ENCODE data around the gene HIC2.

The HIC2 gene

GRCh38 chr22:21444701-21445436 lies 27.7 kb downstream of the HIC2 start:
- DNase-seq (ENCODE audit: low read depth), result no peak
- TF ChIP-seq, protein P1, sequence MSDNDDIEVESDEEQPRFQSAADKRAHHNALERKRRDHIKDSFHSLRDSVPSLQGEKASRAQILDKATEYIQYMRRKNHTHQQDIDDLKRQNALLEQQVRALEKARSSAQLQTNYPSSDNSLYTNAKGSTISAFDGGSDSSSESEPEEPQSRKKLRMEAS (IDR thresholded peaks at IDR 0.05; ENCODE audit: low read depth, low read length), result no peak
- no peak for TF ChIP-seq POLR2A (IDR thresholded peaks at IDR 0.05; ENCODE audit: extremely low read depth, insufficient read length)
- TF ChIP-seq, protein P2, sequence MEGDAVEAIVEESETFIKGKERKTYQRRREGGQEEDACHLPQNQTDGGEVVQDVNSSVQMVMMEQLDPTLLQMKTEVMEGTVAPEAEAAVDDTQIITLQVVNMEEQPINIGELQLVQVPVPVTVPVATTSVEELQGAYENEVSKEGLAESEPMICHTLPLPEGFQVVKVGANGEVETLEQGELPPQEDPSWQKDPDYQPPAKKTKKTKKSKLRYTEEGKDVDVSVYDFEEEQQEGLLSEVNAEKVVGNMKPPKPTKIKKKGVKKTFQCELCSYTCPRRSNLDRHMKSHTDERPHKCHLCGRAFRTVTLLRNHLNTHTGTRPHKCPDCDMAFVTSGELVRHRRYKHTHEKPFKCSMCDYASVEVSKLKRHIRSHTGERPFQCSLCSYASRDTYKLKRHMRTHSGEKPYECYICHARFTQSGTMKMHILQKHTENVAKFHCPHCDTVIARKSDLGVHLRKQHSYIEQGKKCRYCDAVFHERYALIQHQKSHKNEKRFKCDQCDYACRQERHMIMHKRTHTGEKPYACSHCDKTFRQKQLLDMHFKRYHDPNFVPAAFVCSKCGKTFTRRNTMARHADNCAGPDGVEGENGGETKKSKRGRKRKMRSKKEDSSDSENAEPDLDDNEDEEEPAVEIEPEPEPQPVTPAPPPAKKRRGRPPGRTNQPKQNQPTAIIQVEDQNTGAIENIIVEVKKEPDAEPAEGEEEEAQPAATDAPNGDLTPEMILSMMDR (IDR thresholded peaks at IDR 0.05; ENCODE audit: low read depth, low read length), result no peak
- no peak for TF ChIP-seq MYC (IDR thresholded peaks at IDR 0.05; ENCODE audit: low read depth, low read length)
- H3K4me3 ChIP-seq (ENCODE audit: low read depth, low read length), result no peak overlapping the region

DNA sequence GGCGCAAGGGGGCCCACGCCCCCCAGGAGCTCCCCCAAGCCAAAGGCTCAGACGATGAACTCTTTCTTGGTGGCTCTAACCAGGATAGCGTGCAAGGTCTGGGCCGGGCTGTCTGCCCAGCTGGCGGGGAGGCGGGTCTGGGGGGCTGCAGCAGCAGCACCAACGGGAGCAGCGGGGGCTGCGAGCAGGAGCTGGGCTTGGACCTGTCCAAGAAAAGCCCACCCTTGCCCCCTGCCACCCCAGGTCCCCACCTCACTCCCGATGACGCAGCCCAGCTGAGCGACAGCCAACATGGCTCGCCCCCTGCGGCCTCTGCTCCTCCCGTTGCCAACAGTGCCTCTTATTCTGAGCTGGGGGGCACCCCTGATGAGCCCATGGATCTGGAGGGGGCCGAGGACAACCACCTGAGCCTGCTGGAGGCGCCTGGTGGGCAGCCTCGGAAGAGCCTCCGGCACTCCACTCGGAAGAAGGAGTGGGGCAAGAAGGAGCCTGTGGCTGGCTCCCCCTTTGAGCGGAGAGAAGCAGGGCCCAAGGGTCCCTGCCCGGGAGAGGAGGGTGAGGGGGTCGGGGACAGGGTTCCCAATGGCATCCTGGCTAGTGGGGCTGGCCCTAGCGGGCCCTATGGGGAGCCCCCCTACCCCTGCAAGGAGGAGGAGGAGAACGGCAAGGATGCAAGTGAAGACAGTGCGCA lies 28.4 kb downstream of the HIC2 start:
- H3K4me3 ChIP-seq (ENCODE audit: low read depth, low read length), result no peak overlapping the region

GRCh38 chr22:21446128-21446826 lies 29.1 kb downstream of the HIC2 start:
- no peak for DNase-seq (ENCODE audit: low read depth)
- H3K4me3 ChIP-seq (ENCODE audit: low read depth, low read length), result no peak overlapping the region
- no peak for TF ChIP-seq POLR2A (IDR thresholded peaks at IDR 0.05; ENCODE audit: extremely low read depth, insufficient read length)

More for the DNA sequence above, 28.4 kb downstream of the HIC2 start:
- no peak for TF ChIP-seq POLR2A (IDR thresholded peaks at IDR 0.05; ENCODE audit: extremely low read depth, insufficient read length)
- TF ChIP-seq, protein P1 (IDR thresholded peaks at IDR 0.05; ENCODE audit: low read depth, low read length), result no peak
- no peak for TF ChIP-seq MYC (IDR thresholded peaks at IDR 0.05; ENCODE audit: low read depth, low read length)
- TF ChIP-seq, protein P2 (IDR thresholded peaks at IDR 0.05; ENCODE audit: low read depth, low read length), result no peak
- no peak for DNase-seq (ENCODE audit: low read depth)

DNA sequence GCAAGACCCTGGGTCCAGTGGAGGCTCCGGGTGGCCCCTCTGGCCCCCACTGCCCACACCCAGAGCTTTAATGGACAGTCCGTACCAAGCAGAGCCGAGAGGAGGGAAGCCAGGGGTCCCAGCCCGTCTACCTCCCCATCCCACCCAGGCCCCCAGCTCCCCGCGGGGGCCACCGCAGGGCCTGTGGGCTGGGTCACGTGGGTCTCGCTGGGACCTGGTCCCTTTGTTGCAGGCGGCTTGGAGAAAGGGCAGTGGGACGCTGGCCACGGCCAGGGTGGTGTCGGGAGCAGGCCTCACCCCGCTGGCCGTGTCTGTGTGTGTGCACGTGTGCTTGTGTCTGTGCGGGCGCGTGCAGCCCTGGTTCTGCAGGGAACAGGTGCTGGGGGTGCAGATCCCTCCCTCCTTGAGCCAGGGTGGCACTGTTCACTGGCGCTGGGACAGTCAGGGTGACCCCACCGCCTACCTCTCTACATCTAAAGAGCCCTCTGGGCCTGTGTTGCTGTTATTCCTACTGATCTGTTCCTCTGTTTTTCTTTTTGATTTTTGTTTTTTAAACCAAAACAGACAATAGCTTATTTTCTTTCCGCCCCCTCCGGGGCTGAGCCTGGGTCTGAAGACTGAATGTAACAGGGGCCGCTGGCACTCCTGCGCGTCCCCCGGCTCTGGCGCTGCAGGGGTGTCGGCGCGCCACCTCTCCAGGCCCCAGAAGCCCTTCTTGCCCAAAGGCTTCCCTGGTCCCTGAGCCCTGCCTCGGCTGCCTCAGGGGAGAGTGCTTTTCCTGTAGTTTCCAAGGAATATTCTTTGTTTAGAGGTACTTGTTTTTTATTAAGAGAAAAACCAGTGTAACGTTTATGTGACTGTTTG lies 29.9 kb downstream of the HIC2 start:
- H3K4me3 ChIP-seq (ENCODE audit: low read depth, low read length), result no peak overlapping the region
- no peak for DNase-seq (ENCODE audit: low read depth)

DNA sequence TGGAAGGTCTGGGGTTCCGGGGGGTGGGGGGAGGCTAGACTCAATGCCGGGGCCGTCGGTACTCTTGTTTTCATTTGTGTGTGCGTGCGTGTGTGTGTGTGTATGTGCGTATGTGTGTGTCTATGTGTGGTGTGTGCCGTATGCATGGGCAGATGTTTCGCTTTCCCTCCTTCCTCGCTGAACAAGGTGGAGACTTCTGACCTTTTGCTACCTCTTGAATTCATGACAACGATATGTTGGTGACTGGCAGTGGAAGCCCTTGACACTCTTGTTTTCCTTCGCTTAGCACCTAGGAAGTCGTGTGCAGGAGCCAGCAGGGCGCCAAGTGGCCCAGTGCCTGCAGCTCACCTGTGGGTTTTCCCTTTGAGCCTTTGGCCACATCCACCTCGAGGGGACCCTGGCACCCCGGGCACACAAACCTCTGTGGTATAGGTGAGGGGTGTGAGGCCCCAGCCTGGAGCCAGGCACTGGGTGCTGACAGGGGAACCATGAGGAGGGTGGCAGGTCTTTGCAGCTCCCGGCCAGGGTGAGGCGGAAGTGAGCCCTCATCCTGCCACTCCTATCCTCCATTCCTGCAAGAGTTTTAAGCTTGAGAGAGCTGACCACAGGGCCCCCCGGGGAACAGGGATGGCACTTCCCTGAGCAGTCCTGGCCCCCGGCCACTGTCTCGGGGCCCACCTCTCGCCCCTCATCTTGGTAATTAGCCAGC lies 30.7 kb downstream of the HIC2 start:
- TF ChIP-seq, protein P1 (IDR thresholded peaks at IDR 0.05; ENCODE audit: low read depth, low read length), result no peak
- no peak for TF ChIP-seq MYC (IDR thresholded peaks at IDR 0.05; ENCODE audit: low read depth, low read length)
- TF ChIP-seq, protein P2 (IDR thresholded peaks at IDR 0.05; ENCODE audit: low read depth, low read length), result peak; percentile 41
- no peak for TF ChIP-seq POLR2A (IDR thresholded peaks at IDR 0.05; ENCODE audit: extremely low read depth, insufficient read length)
- peak; percentile 45 for DNase-seq (ENCODE audit: low read depth)
- H3K4me3 ChIP-seq (ENCODE audit: low read depth, low read length), result no peak overlapping the region

More for the DNA sequence above, 29.9 kb downstream of the HIC2 start:
- TF ChIP-seq, protein P1 (IDR thresholded peaks at IDR 0.05; ENCODE audit: low read depth, low read length), result no peak
- TF ChIP-seq POLR2A (IDR thresholded peaks at IDR 0.05; ENCODE audit: extremely low read depth, insufficient read length) (no peak), MYC (IDR thresholded peaks at IDR 0.05; ENCODE audit: low read depth, low read length) (no peak)
- TF ChIP-seq, protein P2 (IDR thresholded peaks at IDR 0.05; ENCODE audit: low read depth, low read length), result no peak

All from NB4 (cell line).